HG02623 (cell line): ENCODE measurements around the gene PXK.
"Not testable (repeated sequence)": the region's sequence is repeated elsewhere in the genome, so short reads cannot be mapped to it uniquely, and the experiment has no call there.

ENCODE experiments used
- ATAC-seq: cut with Tn5 transposase; IDR thresholded peaks from one replicate; pipeline ENCODE4 v1.9.1; 2021; ENCODE audit warnings: moderate library complexity; ENCODE audit not compliant: unreplicated experiment

Gene PXK

DNA sequence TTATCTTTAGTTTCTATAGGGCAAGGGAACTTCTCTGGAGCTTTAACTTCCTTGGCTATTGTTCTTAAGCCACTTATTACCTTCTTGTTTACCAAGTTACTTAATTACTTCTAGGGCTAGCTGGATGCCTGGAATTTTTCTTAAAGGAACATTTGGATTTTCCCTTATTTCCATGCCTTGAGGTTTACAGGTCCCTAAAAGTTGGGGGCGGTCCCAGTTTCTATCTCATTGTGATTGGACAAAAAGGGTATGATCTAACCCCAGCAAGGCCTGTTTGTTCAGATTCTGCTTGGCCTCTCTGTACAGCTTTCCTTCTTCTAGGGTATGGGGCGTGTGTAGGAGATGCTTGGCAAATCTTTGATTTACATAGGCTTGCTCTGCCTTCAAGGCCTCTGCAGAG lies 83.5 kb downstream of the PXK start:
- ATAC-seq: no peak

DNA sequence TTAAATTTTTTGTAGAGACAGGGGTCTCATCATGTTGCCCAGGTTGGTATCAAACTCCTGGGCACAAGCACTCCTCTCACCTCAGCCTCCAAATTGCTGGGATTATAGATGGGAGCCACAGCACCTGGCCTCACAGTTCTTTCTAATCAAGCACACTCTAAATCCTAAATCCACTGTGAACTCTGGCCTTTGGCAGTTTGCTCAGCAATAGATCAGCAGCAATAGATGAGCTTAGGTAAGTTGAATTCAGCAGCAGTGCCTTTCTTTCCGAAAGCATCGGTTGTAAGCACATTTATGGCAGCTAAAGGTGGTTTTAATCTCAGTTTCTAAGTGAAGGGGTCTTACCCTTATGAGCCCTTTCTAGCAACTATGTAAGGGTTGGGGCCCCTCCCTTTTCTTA lies 84.4 kb downstream of the PXK start:
- no peak for ATAC-seq

DNA sequence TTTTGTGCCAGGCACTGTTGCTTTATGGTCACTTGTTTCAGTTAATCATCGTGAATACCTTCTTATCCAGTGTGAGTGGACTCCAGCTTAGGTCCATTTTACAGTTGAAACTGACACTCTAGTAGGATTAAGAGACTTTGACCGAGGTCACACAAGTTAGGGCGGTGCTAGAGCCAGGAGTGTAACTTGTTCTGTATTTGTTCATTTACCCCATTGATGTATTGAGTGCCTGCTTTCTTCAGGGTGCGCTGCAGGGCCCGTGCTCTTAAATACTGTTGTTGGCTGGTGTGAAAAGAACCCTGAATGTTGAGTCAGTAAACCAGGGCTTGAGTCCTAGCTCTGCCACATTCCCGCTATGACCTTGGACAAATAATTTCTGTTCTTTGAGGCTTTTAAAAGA lies 85.5 kb downstream of the PXK start:
- ATAC-seq: no peak

DNA sequence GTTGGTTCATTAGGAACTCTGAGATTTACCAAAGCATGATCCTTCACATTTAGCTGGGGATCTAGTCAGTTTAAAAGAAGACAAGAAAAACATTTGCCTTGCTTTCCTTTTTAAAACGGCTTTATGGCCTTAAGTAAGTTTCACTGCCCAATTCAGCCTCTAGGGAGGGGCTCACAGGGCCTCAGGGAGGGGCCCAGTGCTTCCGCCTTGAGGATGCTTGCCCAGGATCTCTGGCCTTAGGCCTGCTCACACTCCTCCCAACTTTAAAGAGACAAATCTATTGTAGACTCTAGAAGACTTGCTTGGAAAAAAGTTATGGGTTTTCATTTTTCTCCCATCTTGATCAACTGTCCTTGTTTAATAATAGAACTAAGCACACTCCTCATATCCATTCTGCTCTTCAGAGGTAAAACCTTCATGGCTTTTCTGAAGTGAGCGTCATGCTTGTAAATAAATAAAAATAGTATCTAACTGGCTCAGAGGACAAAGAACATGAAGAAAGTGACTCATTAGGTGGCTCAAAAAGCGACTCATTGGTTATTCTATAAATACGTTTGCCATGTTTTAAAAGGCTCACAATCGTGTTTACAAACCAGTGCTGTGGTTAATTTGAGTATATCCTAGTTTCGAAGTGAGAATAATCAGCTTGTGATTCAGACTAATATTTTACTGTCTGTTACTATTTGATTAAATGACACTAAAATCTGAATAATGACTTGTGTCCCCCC lies 87.3 kb downstream of the PXK start:
- peak; percentile 65 for ATAC-seq

DNA sequence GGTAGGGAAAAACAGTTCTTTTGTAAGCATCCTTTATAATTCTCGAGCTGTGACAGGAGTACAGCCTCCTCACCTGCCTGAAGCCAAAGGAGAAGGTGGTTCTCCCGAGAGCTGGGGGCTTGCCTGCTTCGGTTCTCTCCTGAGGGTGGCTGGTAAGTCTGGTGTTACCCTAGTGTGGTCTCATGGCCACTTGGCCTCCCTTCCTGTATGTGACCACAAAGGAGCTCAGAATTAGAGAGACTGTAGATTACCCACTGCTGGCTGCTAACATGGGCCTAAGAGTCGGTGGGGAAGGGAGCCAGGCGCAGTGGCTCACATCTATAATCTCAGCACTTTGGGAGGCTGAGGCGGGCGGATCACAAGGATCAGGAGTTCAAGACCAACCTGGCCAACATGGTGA lies 88.3 kb downstream of the PXK start:
- no peak for ATAC-seq

GRCh38 chr3:58422756-58423325 lies 90.1 kb downstream of the PXK start:
- ATAC-seq: no peak

DNA sequence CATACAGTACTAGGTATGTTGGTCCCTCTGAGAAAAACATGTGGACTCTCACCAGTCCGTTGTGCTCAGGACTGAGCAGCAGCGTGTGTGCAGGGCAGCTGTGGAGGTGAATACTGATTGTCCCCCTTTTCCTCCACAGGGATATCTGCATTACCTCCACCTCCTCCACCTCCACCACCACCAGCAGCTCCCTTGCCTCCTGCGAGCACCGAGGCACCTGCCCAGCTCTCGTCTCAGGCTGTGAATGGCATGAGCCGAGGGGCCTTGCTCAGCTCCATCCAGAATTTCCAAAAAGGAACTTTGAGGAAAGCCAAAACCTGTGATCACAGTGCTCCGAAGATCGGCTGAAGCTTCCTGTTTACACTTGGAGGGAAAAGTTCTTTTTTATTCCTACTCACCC lies 91.9 kb downstream of the PXK start:
- ATAC-seq: no peak

DNA sequence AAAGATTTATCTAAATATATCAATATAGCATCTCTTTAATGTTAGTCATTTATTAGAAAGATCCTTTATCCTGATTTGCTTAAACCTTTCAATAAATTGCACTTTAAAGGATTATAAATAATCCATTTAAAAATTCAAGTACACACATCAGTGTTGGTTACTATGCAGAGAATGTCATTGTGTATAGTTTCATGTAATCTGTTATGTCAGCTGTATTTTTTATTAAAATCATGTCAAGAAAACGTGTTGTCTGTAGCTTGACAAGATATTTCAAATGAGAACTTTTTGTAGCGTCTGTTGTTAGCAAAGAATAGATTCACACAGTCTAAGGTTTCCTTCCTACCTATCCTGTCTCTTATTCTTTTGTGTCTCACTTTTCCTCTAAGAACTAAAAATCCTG lies 93.1 kb downstream of the PXK start:
- ATAC-seq: no peak

DNA sequence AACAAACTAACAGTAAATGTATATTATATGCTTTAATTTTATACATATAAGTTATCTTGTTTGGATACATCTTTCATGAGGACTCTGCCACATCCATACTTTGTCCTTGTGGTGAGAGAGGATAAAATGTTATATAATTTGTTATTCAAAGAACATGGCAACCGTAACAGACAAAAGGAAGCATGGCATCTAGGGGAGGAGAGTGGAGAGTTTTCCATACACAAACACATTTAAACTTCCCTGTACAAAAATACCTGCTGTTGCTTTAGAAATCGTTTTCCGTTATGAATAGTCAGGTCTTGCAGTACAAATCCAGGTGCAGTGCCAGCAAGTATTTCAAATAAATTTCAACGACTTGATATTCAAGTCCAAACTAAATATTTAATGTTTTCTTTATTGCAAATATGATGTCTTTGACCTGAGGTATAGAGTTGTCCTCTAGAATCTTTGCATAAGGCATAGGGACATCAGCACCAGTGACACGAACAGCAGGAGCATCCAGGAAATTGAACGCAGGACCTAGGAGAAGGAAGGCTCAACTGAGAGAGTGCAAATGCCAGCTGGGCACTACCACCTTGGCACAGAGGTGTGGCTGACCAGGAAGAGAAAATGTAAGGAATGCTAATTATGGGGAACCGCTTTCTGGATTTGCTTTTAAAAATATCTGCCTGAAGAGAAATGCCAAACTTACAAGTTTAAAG lies 95.1 kb downstream of the PXK start:
- no peak for ATAC-seq

DNA sequence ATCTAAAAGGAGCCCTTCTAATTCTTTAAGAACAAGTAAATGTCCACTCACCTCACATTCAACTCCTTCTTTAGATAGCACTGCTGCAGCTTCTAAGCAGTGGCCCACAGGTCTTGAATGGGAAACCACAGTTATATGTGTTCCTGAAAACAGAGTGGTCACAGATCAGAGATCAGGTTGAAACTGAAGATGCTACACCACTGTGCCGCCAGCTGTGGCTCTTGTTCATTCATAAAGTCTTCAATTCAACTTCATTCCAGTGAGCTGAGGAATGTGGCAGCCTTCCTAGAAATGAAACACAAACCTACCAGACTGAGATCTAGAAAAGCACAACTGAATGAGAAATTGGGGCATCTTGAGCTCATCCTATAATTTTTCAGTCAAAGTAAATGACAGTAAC lies 97.0 kb downstream of the PXK start:
- peak; percentile 41 for ATAC-seq

DNA sequence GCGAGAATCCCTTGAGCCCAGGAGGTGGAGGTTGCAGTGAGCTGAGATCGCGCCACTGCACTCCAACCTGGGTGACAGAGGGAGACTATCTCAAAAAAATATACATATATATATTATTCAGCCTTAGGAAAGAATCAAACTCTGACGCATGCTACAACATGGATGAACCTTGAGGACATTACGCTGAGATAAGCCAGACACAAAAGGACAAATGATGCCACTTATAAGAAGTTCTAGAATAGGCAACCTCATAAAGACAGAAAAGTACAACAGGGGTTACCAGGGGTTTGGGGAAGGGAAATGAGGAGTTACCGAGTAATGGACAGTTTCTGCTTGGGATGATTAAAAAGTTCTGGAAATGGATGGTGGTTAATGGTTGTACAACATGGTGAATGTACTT lies 100.2 kb downstream of the PXK start:
- no peak for ATAC-seq

DNA sequence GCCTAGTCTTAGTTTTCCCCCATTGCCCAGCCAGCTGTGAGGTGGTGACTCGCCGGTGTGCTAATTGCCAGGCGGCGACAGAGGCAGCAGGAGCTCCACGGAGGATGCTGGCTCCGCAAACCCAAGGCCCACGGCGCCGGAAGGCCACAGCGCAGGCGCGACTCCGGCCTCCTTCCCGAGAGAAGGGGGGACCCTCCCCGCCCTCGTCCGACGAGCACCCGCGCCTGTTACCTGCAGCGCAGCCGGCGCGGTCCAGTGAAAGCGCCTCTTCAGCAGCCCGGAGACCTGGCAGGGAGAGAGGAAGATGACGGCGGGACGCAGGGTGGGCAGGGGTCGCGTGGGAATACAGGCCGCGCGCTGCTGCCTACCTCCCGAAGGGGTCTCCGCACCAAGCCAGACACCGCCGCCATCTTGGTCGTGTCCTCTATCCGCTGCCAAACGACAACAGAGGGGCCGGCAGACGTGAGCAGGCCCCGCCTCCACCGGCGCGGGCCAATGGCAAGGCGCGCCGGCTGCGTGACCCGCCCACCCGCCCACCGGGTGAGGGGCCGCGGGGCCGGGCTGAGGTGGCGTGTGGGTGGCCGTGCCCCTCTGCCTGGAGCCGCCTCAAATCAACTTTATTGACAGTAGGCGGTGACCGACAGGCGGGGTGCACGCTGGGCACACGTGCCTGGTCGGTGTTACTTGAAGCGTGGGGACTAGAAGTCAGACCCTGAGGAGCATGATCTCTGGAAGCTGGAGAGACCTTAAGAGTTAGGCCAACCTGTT lies 100.9 kb downstream of the PXK start, which contains the start of gene PDHB:
TSS of gene PDHB (minus strand) at position 433 of the 768 bp plus-strand sequence. CDS start at position 410, 23 bp downstream.
- ATAC-seq: peak; percentile 95

- ATAC-seq: no peak
These were observed 101.4 kb downstream of the PXK start for GRCh38 chr3:58434168-58434504.

DNA sequence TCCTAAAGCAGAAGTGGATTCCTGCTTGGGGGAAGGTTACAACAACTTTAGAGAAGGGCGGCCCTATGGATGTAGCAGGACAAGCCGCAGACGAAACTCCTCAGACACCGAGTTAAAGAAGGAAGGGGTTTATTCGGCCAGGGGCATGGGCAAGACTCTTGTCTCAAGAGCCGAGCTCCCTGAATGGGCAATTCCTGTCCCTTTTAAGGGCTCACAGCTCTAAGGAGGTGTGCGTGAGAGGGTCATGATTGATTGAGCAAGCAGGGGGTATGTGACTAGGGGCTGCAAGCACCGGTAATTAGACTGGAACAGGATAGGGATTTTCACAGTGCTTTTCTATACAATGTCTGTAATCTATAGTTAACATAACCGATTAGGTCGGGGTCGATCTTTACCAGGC lies 101.8 kb downstream of the PXK start:
- no peak for ATAC-seq

DNA sequence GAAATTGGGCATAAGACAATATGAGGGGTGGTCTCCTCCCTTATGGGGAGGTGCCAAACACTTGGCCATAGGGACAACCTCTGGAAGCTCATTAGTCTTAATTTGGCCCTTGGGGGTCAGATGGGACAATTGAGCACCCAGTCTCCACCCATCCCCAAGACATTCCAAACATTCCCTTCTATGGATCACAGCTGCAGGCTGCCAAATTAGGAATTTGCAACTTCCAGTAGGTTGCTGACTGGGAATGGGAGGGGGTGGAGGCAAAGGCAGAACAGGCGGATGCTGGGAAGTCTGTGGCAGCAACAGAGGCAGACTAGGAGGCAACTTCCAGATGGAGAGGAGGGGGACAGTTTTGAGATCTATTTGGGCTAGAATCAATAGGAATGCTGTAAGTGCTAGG lies 102.3 kb downstream of the PXK start:
- ATAC-seq: no peak

DNA sequence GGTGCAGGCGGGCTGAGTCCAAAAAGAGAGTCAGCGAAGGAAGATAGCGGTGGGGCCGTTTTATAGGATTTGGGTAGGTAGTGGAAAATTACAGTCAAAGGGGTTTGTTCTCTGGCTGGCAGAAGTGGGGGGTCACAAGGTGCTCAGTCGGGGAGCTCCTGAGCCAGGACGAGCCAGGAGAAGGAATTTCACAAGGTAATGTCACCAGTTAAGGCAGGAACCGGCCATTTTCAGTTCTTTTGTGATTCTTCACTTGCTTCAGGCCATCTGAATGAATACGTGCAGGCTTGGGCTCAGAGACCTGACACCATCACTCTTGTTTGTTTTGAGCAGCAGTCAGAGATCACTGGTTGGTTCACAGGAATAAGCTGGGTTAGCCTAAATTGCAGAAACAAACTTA lies 104.6 kb downstream of the PXK start:
- ATAC-seq: not testable (repeated sequence)

DNA sequence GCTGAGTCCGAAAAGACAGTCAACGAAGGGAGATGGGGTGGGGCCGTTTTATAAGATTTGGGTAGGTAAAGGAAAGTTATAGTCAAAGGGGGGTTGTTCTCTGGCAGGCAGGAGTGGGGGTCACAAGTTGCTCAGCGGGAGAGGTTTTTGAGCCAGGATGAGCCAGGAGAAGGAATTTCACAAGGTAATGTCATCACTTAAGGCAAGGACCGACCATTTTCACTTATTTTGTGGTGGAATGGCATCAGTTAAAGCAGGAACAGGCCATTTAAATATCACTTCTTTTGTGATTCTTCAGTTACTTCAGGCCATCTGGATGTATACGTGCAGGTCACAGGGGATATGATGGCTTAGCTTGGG lies 108.3 kb downstream of the PXK start:
- ATAC-seq: not testable (repeated sequence)

- ATAC-seq: no peak
These were observed 109.1 kb downstream of the PXK start for GRCh38 chr3:58441514-58442450.

DNA sequence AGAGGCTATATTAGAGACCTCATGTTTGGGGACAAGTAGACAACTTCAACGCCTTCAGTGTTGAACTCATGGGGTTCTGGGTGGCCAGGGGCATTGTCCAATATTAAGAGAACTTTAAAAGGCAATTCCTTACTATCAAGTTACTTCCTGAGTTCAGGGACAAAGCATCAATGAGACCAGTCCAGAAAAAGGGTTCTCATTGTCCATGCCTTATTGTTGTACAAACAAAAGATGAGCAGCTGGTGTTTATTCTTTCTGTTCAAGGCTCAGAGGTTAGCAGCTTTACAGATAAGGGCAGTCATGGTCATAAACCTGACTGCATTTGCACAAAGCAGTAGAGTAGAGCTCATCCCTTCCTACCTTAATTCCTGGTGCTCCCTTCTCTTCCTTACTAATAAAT lies 119.5 kb downstream of the PXK start:
- ATAC-seq: no peak

GRCh38 chr3:58459160-58459559 lies 126.5 kb downstream of the PXK start:
- no peak for ATAC-seq

- no peak for ATAC-seq
These were observed 130.1 kb downstream of the PXK start for GRCh38 chr3:58462829-58463180.
